Activated CD4-positive, CD25-positive, alpha-beta regulatory T cell treated with anti-CD3 and anti-CD28 coated beads, Interleukin-2, amount 50 U/mL, for 24 hours (primary cell): ENCODE measurements around the gene HSD11B2.

Source experiments
- ATAC-seq, 2 donors: fragments of 150-1000 bp; cut with Tn5 transposase; one replicate each; pipeline ENCODE4 v1.10.0; 2021; ENCODE audit warnings: mild to moderate bottlenecking in 1 of 2, moderate library complexity in 1 of 2

Gene HSD11B2

GRCh38 chr16:67430977-67431774 lies at the start of gene HSD11B2:
Gene HSD11B2 (plus strand): TSS chr16:67431121. CDS start chr16:67431249, 128 bp downstream.
- peak; percentile 28 to 44 for ATAC-seq

GRCh38 chr16:67383284-67383683 lies 47.6 kb upstream of the HSD11B2 start:
- ATAC-seq: no peak

GRCh38 chr16:67384778-67385510 lies 46.0 kb upstream of the HSD11B2 start:
- peak in 1 of 2 donors; percentile 24 for ATAC-seq

- peak in 1 of 2 donors; percentile 6 for ATAC-seq
Measured at GRCh38 chr16:67386861-67387455, 44.0 kb upstream of the HSD11B2 start.

GRCh38 chr16:67387479-67388079 lies 43.3 kb upstream of the HSD11B2 start:
- no peak for ATAC-seq

- ATAC-seq: no peak
Measured at GRCh38 chr16:67388191-67388590, 42.7 kb upstream of the HSD11B2 start.

- no peak for ATAC-seq
Measured at GRCh38 chr16:67388591-67388990, 42.3 kb upstream of the HSD11B2 start.

- ATAC-seq: no peak
Measured at GRCh38 chr16:67389911-67390815, 40.8 kb upstream of the HSD11B2 start.

GRCh38 chr16:67390816-67391423 lies 40.0 kb upstream of the HSD11B2 start:
- ATAC-seq: no peak

- no peak for ATAC-seq
Measured at GRCh38 chr16:67391424-67392300, 39.3 kb upstream of the HSD11B2 start.

GRCh38 chr16:67392301-67393059 lies 38.4 kb upstream of the HSD11B2 start:
- ATAC-seq: no peak

- ATAC-seq: peak in 1 of 2 donors; percentile 57
Measured at GRCh38 chr16:67393111-67393787, 37.7 kb upstream of the HSD11B2 start, which contains the start of gene TPPP3. Gene TPPP3 (minus strand): TSS chr16:67393498. CDS start chr16:67391111, 2,387 bp downstream.

- ATAC-seq: no peak
Measured at GRCh38 chr16:67393788-67394154, 37.1 kb upstream of the HSD11B2 start.

GRCh38 chr16:67394155-67395104 lies 36.5 kb upstream of the HSD11B2 start:
- ATAC-seq: no peak

- ATAC-seq: no peak
Measured at GRCh38 chr16:67395105-67395457, 35.8 kb upstream of the HSD11B2 start.

GRCh38 chr16:67395458-67396158 lies 35.3 kb upstream of the HSD11B2 start:
- no peak for ATAC-seq
